Heart right ventricle (tissue), 16 donors: ENCODE measurements around the gene SPEN. TPM values are rescaled to one million over a fixed set of nuclear protein-coding genes. Genes with fewer than 3 reads are reported as not detected.

ENCODE experiments used
- ATAC-seq, 8 donors: fragments of 200-7000 bp; cut with Tn5 transposase; one replicate each; pipeline ENCODE4 v1.9.1; 2020; ENCODE audit warnings: mild to moderate bottlenecking in 8 of 8, moderate library complexity in 8 of 8, moderate number of reproducible peaks in 1 of 8
- DNase-seq, 2 donors: peaks; one replicate each; pipeline ENCODE4 v3.0.0-alpha.2; 2020
- H3K27ac ChIP-seq, 10 donors: fragments of 200-600 bp; sonication (generic) in 2 of 10; one replicate each; pipeline versions ENCODE4 v1.5.0 to v1.8.0; 2020 to 2022; ENCODE audit warnings: mild to moderate bottlenecking in 3 of 10
- H3K27me3 ChIP-seq, 7 donors: fragments of 200-600 bp; one replicate each; pipeline ENCODE4 v1.8.0; 2021 to 2022; ENCODE audit warnings: mild to moderate bottlenecking in 2 of 7
- H3K36me3 ChIP-seq, 9 donors: fragments of 200-600 bp; sonication (generic) in 1 of 9; one replicate each; pipeline versions ENCODE4 v1.5.0 to v1.8.0; 2020 to 2022; ENCODE audit warnings: mild to moderate bottlenecking in 2 of 9
- H3K4me1 ChIP-seq, 9 donors: fragments of 200-600 bp; sonication (generic) in 1 of 9; one replicate each; pipeline versions ENCODE4 v1.5.0 to v1.8.0; 2020 to 2022; ENCODE audit warnings: mild to moderate bottlenecking in 4 of 9
- H3K4me3 ChIP-seq, 10 donors: fragments of 200-600 bp; sonication (generic) in 2 of 10; one replicate each; pipeline versions ENCODE4 v1.5.0 to v1.8.0; 2020 to 2022; ENCODE audit warnings: mild to moderate bottlenecking in 7 of 10, moderate library complexity in 2 of 10
- H3K9me3 ChIP-seq, 11 donors: fragments of 200-600 bp in 10 of 11; sonication (generic) in 2 of 11; one replicate each; pipeline versions ENCODE4 v1.5.0 to v1.8.0; 2013 to 2022; ENCODE audit warnings: mild to moderate bottlenecking in 2 of 11, control low read depth in 1 of 11, moderate library complexity in 1 of 11
- CTCF ChIP-seq, 9 donors: fragments of 200-600 bp; sonication (generic) in 2 of 9; IDR thresholded peaks; one replicate each; pipeline versions ENCODE4 v1.5.0 to v1.8.0; 2021 to 2022; ENCODE audit warnings: antibody characterized with exemption in 9 of 9, mild to moderate bottlenecking in 5 of 9, moderate library complexity in 1 of 9
- WGBS, 2 donors: extraction: QIAGEN DNeasy Blood & Tissue Kit; methylation state at CpG; one replicate each; pipeline ENCODE4 v1.1.7; 2013; ENCODE audit warnings: inconsistent platforms in 1 of 2; 5-methylcytosine and 5-hydroxymethylcytosine counted together
- intact Hi-C, 10 donors: fragments of 100-400 bp; cut with DNase I; formaldehyde crosslinking; loops; one replicate each; pipeline versions ENCODE4 v1.11.1 to v1.14.2; 2022
- polyA plus RNA-seq, 2 donors: library from polyadenylated mRNA; stranded (reverse); fragments of 200-250 nt; gene quantifications; one replicate each; pipeline ENCODE4 v1.2.3, GENCODE V29; 2013
- total RNA-seq, 10 donors: library from RNA; stranded (reverse); fragmentation: NEBNext Ultra II Directional in 3 of 10; extraction: Animal tissue kit (Norgen Biotek cat#: 25700) in 3 of 10; gene quantifications; one replicate each; pipeline versions ENCODE4 v1.2.1 to v1.2.4, GENCODE V29; 2021 to 2023
- donor health status: Arrhythmogenic right ventricular cardiomyopathy.
- donor health status: ischemic (EF 13 %, LVEDD 7.1; RV severe dilation, severe dysfunction).
- donor health status: healthy with polysubstance abuse.
- donor health status: DM: no; HTN: yes; CAD: no.
- donor health status: DM: no; HTN: no; CAD: no.
- donor health status: ischemic (EF 25% LVEDD 6.9; RV normal size, moderate dysfunction).
- donor health status: ischemic (EF 25% LVEDD 5.7; RV mildly dilated, moderate dysfunction).
- donor health status: healthy.
- donor health status: DM: yes; HTN: yes; CAD: no.
- donor health status: Ischemic cardiomyopathy.
- donor health status: ischemic (EF 35%, LVEDD 5.7; RV mildly dilated, moderate dysfunction).
- donor health status: nonischemic (EF 11% LVEDD 7.7; RV severe dilation, severe dysfunction).
- donor health status: DM: yes; HTN: yes; CAD: no.
- donor health status: PGD.
- donor health status: ischemic (EF 29% LVEDD 5.4; RV normal size, mild dysfunction).
- donor health status: nonischemic (EF 23%, LVEDD 6.1; RV moderate dilation, normal function).

The SPEN gene
- total and polyA plus RNA-seq, 12 donors: 11.2 to 34.4 (median 27.1) TPM

- H3K4me3 ChIP-seq: peak overlapping the region in 9 of 10 donors; percentile 68 to 95 (median 86)
- H3K36me3 ChIP-seq: no peaks in the 10 kb centered on the region
- no peak for TF ChIP-seq CTCF (IDR thresholded peaks at IDR 0.05)
- 5 to 7% methylated on average over 2 of the region's 2 CpGs for WGBS, 2 donors
- ATAC-seq (no peak), DNase-seq (no peak)
- intact Hi-C loops: loop anchor here in 4 of 10 donors (5.0 kb wide), 2 partner anchors 37 to 72 kb away; no protein-coding TSS in a partner anchor
- H3K4me1 ChIP-seq: peaks cover 4 to 73% (median 53%) of the 10 kb centered on the region in 9 donors
- H3K27ac ChIP-seq: peak overlapping the region in 9 of 10 donors; percentile 91 to 99 (median 97)
- H3K27me3 ChIP-seq: no peaks in the 10 kb centered on the region
- H3K9me3 ChIP-seq: no peaks in the 10 kb centered on the region
Measured at GRCh38 chr1:15850471-15851001, 3.0 kb downstream of the SPEN start.

DNA sequence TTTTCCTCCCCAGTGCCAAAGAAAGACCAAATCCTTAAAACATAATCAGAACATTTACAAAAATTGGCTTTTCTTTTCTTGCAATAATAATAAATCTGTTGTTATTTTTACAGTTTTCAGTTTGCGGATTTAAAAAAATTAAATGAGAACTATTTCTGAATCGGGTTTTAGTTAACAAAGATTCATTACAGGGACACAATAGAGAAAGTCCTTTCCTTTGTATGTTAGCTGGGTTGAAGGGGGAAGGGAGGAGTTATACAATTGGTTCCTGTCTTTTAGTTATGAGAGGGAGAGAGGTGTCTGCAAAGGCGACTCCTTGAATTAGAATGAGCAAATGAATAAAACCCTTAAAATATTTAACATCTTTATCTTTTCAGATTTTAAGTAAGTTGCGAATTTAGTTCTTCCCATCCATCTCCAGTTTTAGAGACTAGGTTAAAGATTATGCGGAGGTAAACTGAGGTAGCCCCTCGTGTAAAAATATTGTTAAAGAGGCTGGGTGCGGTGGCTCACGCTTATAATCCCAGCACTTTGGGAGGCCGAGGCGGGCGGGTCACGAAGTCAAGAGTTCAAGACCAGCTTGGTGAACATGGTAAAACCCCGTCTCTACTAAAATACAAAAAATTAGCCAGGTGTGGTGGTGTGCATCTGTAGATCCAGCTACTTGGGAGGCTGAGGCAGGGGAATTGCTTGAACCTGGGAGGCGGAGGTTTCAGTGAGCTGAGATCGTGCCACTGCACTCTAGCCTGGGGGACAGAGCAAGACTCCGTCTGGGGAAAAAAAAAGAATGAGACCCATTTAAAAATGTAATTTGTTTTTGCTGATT, 3.9 kb downstream of the SPEN start:
- 53 to 67% methylated on average over 16 of the region's 16 CpGs for WGBS, 2 donors
- no peaks in the 10 kb centered on the region for H3K27me3 ChIP-seq
- H3K27ac ChIP-seq: peak overlapping the region in 9 of 10 donors; percentile 19 to 99 (median 94)
- no peaks in the 10 kb centered on the region for H3K36me3 ChIP-seq
- peak overlapping the region in 3 of 10 donors; percentile 0 to 76 (median 5) for H3K4me3 ChIP-seq
- no peak for DNase-seq
- peaks cover 4 to 73% (median 58%) of the 10 kb centered on the region in 9 donors for H3K4me1 ChIP-seq
- no peak for ATAC-seq
- TF ChIP-seq CTCF (IDR thresholded peaks at IDR 0.05): no peak
- intact Hi-C loops: loop anchor here in 4 of 10 donors (5.0 kb wide), 2 partner anchors 36 to 71 kb away; no protein-coding TSS in a partner anchor
- no peaks in the 10 kb centered on the region for H3K9me3 ChIP-seq

- Histone ChIP-seq H3K9me3 (no peaks in the 10 kb centered on the region), H3K27ac (peak overlapping the region in 9 of 10 donors; percentile 19 to 99 (median 94)), H3K4me1 (peaks cover 4 to 74% (median 60%) of the 10 kb centered on the region in 9 donors), H3K27me3 (no peaks in the 10 kb centered on the region), H3K4me3 (peak overlapping the region in 2 of 10 donors; percentile 5 to 76), H3K36me3 (no peaks in the 10 kb centered on the region)
- ATAC-seq: no peak
- TF ChIP-seq CTCF (IDR thresholded peaks at IDR 0.05): no peak
- WGBS, 2 donors: 33 to 35% methylated on average over 6 of the region's 6 CpGs
- no peak for DNase-seq
- intact Hi-C loops: loop anchor here in 4 of 10 donors (5.0 kb wide), 2 partner anchors 35 to 70 kb away; no protein-coding TSS in a partner anchor
Measured at GRCh38 chr1:15852036-15852827, 4.7 kb downstream of the SPEN start.

DNA sequence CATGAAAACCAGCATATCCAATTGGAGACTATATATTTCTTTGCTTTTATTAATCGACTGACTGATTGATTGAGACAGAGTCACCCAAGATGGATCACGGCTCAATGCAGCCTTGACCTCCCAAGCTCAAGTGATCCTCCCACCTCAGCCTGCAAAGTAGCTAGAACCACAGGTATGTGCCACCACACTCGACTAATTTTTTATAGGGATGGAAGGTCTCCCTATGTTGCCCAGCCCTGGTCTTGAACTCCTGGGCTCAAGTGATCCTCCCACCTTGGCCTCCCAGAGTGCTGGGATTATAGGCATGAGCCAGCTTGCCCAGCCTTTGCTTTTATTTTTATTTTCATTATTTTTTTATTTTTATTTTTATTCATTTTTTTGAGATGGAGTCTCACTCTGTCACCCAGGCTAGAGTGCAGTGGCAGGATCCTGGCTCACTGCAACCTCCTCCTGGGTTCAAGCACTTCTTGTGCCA, 5.4 kb downstream of the SPEN start:
- 90 to 96% methylated on average over 3 of the region's 3 CpGs for WGBS, 2 donors
- H3K36me3 ChIP-seq: no peaks in the 10 kb centered on the region
- H3K27ac ChIP-seq: peak overlapping the region in 3 of 10 donors; percentile 5 to 94 (median 18)
- no peak for DNase-seq
- H3K4me1 ChIP-seq: peaks cover 4 to 80% (median 61%) of the 10 kb centered on the region in 9 donors
- intact Hi-C loops: loop anchor here in 4 of 10 donors (5.0 kb wide), 2 partner anchors 34 to 69 kb away; no protein-coding TSS in a partner anchor
- ATAC-seq: no peak
- no peak overlapping the region for H3K4me3 ChIP-seq
- TF ChIP-seq CTCF (IDR thresholded peaks at IDR 0.05): no peak
- H3K27me3 ChIP-seq: no peaks in the 10 kb centered on the region
- H3K9me3 ChIP-seq: no peaks in the 10 kb centered on the region
